ENCODE results near the gene SAMD5.

Gene SAMD5

GRCh38 chr6:147611992-147612391 is 103.5 kb downstream of the SAMD5 start:
- intact Hi-C loops (cut with DNase I), result no loop called here
- DNase-seq, result no peak

- no peak for DNase-seq
- intact Hi-C loops (cut with DNase I), result no loop called here
These were observed 106.0 kb downstream of the SAMD5 start for GRCh38 chr6:147614501-147614900.

- intact Hi-C loops (cut with DNase I), result no loop called here
These were observed 107.4 kb downstream of the SAMD5 start for GRCh38 chr6:147615659-147616456.

DNA sequence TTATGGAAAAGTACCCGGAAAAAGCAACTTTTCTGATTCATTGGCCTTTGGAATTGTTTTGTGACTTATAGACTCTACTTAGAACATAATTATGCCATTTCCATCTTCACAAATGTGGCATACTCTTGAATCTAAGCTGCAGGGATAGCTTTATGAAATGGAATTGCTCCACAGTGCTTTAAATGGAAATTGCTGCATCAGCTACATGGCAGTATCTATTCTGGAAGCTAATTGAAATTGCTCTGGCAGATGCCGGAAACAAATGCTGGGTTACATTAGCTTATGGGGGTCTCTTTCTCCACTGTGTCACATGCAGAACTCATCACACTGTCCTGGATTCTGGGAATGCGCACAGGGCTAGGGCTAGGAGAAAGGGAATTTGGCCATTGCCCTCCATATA is 108.9 kb downstream of the SAMD5 start:
- no peak for DNase-seq
- intact Hi-C loops (cut with DNase I), result no loop called here

More at GRCh38 chr6:147615659-147616456, 107.4 kb downstream of the SAMD5 start:
- DNase-seq, result no peak

- DNase-seq, result no peak
- intact Hi-C loops (cut with DNase I), result no loop called here
These were observed 110.0 kb downstream of the SAMD5 start for GRCh38 chr6:147618457-147618856.

DNA sequence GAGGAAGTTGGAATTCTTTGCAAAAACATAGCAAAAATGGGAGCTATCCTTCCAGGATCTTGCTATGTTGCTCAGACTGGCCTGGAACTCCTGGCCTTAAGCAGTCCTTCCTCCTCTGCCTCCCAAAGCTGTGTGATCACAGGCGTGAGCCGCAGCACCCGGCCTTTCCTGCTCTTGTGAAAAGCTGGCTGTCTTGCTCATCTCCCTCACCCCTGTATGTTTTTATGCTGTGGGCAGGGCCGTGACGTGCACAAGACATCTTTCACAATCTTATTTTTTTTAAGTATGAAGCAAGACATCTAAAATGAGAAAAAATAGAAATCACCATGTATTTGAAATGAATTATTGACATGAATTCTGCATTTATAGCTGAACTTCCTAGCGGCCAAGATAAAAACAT is 110.4 kb downstream of the SAMD5 start:
- DNase-seq, result no peak
- intact Hi-C loops (cut with DNase I), result no loop called here

All from head of caudate nucleus (tissue), 42 donors.